PC-9 (cell line): Measurements from ENCODE around the gene OR2M7.

ENCODE experiments used
- CTCF ChIP-seq: fragments of 200-600 bp; sonication (generic); conservative IDR thresholded peaks from 2 replicates; pipeline ENCODE4 v1.6.1; 2017; ENCODE audit warnings: mixed run types, antibody characterized with exemption, mild to moderate bottlenecking, moderate library complexity
- EZH2 ChIP-seq: fragments of 200-600 bp; sonication (generic); IDR thresholded peaks from 2 replicates; pipeline ENCODE4 v1.8.0; 2017; ENCODE audit warnings: antibody characterized with exemption, low read depth

GRCh38 chr1:248372394-248372793 is 48.0 kb upstream of the OR2M7 start:
- TF ChIP-seq CTCF = no peak
- TF ChIP-seq EZH2 = no peak
